GM18511 (cell line): ENCODE results near the gene MFSD6.
"Not testable (repeated sequence)": the region's sequence is repeated elsewhere in the genome, so short reads cannot be mapped to it uniquely, and the experiment has no call there.

ENCODE experiments used
- ATAC-seq: cut with Tn5 transposase; IDR thresholded peaks from one replicate; pipeline ENCODE4 v1.9.1; 2021; ENCODE audit warnings: mild to moderate bottlenecking, moderate library complexity; ENCODE audit not compliant: unreplicated experiment

Gene MFSD6

DNA sequence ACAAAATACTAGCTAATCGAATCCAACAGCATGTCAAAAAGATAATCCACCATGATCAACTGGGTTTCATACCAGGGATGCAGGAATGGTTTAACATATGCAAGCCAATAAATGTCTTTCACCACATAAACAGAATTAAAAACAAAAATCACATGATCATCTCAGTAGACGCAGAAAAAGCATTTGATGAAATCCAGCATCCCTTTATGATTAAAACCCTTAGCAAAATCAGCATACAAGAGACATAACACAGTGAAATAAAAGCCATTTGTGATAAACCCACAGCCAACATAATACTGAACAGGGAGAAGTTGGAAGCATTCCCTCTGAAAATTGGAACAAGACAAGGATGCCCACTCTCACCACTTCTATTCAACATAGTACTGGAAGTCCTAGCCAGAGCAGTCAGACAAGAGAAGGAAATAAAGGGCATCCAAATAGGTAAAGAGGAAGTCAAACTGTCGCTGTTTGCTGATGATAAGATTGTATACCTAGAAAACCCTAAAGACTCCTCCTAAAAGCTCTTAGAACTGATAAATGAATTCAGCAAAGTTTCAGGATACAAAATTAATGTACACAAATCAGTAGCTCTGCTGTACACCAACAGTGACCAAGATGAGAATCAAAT is 86.6 kb downstream of the MFSD6 start:
- not testable (repeated sequence) for ATAC-seq

DNA sequence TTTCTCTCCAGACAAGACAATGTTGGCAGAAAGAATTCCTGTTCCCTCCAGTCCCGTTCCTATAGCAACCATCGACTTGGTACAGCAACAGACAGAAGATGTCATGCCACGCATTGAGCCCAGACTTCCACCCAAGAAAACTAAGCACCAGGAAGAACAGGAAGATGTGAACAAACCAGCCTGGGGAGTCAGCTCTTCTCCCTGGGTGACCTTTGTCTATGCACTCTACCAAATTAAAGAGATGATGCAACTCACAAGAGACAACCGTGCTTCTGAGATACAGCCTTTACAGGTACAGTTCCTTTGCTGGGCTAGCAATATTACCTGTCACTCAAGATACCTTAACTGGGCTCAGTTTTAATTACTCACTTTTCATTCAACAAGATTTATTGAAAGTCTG is 89.3 kb downstream of the MFSD6 start:
- ATAC-seq = no peak

DNA sequence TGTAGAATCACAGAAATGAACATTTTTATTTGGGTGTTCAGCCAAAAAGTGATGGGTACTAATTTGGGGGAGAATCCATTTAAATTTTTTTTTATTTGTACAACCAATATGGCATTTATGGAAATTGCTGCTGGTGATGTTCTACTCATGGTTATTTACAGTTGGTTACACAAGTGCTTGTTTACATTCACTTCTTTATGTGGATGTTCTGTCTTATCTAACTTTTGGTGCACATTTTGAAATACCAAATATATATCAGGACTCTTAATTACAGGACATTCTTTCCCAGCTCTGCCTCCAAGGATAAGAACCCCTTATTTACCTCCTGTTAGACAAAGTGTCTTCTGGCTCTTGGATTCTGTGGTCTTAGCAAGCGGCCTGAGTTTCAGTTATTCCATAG is 91.1 kb downstream of the MFSD6 start:
- no peak for ATAC-seq

DNA sequence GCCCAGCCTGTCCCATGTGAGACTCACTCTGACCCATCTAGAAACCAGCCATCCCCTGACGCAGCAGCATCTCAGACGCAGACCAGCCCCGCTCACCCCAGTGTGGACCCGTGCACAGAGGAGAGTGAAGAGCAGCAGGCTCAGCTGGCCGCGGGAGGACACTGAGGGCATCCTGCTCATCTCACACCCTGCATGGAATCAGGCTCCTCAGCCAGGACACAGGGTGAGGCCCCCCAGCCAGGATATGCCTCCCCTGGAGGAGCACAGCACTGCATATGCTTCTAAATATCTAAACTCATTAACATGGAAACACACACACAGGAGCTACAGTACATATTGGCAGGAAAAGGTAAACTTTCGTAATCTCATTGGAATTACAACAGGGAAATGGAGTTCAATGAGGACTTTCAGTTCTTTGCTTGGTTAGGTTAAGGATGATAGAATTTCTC is 91.9 kb downstream of the MFSD6 start:
- no peak for ATAC-seq

GRCh38 chr2:190501231-190501630 is 93.1 kb downstream of the MFSD6 start:
- no peak for ATAC-seq

- no peak for ATAC-seq
Observed at GRCh38 chr2:190501702-190502407, 93.7 kb downstream of the MFSD6 start.

DNA sequence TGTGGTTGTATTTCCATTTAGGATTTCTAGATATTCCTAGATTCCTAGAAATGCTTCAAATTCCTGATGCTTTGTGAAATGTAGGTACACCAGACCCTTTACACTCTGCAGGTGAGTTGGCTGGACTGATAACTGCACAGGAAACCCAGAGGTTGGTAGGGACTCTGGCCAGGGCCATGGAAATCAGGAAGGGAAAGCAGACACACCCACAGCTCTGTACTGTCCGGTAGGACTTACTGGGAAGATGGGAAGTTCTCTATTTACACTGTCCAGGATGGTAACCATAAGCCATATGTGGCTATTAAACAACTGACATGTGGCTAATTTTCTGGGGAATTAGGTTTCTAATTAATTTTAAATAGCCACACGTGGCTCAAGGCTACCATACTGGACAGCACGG is 94.9 kb downstream of the MFSD6 start:
- ATAC-seq = no peak

GRCh38 chr2:190504912-190505311 is 96.8 kb downstream of the MFSD6 start:
- no peak for ATAC-seq

DNA sequence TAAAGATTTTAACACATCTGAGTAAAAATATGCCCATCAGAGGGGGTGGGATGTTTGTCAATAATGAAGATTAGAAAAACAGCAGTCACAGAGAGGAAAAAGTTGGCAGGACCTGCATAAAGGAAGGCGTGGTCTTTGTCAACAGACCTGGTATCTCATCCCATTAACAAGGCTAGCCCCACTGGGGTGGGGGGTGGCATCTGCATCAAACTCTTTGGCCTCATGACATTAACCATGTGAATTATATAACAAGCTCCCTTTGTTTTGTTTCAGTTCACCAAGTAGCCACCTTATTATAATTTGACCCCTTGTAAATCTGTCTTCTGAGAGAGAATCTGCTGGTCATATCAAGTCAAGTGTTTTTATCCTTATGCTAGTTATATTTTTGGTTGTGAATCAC is 97.5 kb downstream of the MFSD6 start:
- no peak for ATAC-seq

DNA sequence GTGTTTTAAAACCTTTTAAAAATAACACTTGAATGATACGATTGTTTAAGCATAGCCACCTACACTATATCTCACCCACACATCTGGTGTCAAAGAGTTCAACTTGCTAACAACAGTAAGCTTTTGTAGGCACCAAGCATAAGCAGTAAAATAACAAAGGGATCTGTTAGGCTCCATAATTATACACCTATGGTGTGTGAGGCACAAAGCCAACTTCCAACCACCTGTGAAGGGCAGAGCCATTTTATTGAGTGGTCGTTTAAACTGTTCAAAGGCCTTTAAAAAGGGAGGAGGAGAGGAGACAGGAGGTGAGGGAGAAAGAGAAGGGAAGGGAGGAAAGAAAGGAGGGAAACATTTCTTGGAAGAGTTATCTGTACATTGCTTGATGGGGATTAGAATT is 98.5 kb downstream of the MFSD6 start:
- ATAC-seq = no peak

GRCh38 chr2:190507135-190507534 is 99.0 kb downstream of the MFSD6 start:
- ATAC-seq = no peak

DNA sequence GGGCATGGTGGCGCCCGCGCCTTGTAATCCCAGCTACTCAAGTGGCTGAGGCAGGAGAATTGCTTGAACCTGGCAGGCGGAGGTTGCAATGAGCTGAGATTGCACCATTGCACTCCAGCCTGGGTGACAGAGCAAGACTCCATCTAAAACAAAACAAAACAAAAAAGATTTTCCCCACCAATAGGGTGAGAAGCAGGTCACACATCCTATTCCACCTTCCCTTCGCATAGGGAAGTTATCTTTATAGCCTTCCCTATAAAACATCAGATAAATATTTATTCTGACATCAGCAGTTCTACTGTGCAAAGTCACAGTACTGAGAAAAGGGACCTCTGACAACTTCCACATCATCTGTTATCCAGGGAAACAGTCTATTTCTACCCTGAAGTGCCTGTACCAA is 101.7 kb downstream of the MFSD6 start:
- not testable (repeated sequence) for ATAC-seq

DNA sequence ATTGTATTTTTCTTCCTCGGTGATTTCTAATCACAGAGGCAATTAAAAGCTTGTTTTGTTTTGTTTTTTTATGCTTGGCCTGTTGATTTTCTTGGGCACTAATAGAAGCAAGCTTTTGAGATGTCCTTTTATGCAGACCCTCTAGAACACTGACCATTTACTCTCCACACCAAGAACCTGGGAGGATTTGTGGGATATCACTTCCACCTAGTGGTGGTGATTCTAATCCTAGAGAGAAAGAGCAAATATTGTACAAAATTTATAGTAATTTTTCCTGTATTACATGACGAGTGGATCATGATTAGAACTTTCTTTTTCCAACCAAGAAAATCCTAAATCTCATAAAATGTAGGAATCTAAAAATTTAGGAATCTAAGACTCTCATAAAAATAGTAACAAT is 102.9 kb downstream of the MFSD6 start:
- no peak for ATAC-seq

GRCh38 chr2:190512539-190513095 is 104.5 kb downstream of the MFSD6 start:
- no peak for ATAC-seq

DNA sequence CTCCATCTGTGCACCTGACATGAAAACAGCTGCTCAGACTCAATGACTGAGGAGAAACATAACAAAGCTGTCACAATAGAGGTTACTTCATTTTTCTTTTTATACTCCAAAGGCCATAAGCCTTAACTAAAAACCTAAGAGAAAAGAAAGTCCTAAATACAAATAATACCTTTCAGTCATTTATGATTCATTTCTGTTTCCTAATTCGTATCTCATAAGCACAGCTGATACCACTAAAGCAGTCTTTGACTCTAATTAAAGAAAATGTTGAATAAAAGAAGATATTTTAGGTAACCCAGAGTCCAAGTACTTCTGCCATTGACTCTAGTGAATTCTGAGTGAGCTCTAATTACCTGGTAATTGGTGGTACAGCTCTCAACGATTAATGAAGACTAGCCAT is 105.7 kb downstream of the MFSD6 start:
- ATAC-seq = no peak

DNA sequence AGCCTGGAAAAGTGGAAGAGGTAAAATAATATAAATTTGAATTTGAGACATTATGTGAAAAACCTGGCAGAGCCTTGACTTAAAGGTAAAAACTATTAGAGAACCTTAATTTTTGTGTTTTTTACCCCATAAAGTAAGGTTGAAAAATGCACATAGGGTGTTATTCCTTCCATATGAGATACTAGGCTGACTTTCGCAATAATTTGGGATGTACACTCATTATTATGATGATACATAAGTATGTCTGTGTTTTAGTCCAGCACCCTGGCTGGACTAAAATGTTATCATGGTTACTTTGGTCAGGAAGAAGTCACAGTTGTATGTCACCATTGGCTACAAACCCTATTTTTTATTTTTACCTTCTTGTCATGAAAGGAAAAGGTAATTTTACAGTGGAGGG is 106.5 kb downstream of the MFSD6 start:
- no peak for ATAC-seq

DNA sequence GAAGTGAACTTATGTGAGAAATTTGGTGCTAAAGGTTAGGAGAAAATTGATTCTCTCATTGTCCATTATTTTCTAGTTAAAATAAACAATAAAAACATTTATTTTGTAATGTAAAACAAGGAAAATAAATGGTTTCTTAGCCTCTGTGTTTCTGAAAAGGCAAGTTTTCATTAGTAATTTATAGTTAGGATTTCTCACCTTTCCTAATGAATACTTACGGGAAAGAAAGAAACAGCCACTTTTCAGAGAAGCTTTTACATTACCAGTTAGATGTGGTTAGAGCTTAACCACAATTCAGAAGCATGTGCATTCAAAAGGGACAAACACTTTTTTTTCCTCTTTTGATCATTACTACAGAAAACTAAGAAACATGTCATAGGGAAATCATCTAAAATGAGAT is 107.5 kb downstream of the MFSD6 start:
- ATAC-seq = no peak

- ATAC-seq = no peak
Observed at GRCh38 chr2:190517468-190517867, 109.3 kb downstream of the MFSD6 start.

DNA sequence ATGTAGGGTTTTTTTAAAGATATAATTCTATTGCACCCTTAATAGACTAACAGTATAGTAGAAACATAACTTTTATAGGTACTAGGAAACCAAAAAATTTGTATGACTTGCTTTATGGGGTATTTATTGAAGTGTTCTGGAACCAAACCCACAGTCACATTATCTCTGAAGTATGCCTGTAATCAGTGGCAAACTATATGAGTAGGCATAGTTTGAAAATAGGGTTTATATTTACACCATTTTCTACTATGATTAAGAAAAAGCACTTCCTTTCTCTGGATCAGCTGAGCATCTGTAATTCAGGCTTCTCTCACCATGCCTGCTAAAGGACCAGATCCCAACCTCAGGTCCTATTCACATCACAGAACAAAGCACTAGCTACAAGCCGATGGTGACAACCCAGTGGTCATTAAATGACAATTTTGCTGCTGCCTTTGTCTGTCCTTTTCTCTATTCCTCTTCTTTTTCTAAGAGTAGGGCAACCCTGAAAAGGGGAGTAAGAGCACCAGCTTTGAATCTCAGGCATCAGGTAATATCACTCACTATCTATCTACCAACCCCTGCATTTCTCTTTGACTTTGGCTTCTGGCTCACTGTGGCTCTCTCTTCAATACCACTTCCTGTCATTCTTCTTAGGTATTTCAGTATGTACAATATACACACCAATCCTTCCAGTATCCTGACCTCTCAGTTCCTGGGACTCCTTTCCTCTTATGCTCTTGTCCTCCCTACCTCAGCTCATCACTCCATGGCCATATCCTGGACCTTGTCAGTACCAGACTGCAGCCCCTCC is 112.0 kb downstream of the MFSD6 start:
- no peak for ATAC-seq

DNA sequence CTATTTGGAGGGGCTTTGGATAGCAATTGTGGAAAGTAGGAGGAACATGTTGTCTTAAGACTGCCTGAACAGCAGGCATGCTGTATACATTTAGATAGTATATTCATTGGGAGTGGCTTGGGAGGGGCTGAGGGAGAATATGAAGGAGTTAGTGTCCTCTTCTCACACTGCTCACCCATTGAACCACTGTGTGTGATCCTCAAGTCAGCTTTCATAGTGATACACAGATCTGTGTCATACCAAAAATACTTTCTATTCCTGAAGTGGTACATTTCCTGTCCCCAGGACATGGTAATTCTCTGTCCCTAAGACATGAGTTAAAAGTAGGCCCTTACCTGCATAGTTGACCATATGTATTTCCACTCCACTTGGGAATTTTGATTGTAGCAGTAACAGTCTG is 116.8 kb downstream of the MFSD6 start:
- peak; percentile 45 for ATAC-seq

GRCh38 chr2:190526105-190526750 is 118.1 kb downstream of the MFSD6 start:
- ATAC-seq = no peak
